Tibial artery (tissue), 4 donors: Measurements from ENCODE around the gene POLR2A.
"Not testable (repeated sequence)": the region's sequence is repeated elsewhere in the genome, so short reads cannot be mapped to it uniquely, and the experiment has no call there.

Experiments
- DNase-seq, 2 donors: peaks; one replicate each; pipeline ENCODE4 v3.0.0-alpha.2; 2019
- H3K27ac ChIP-seq, 2 donors: fragments of 200-600 bp; sonication (generic) in 1 of 2; 1 replicate in 1 of 2; 2 replicates in 1 of 2; pipeline ENCODE4 v1.5.1; 2018 to 2019; ENCODE audit warnings: mild to moderate bottlenecking in 1 of 2
- H3K27me3 ChIP-seq, 2 donors: fragments of 200-600 bp; sonication (generic) in 1 of 2; one replicate each; pipeline versions ENCODE4 v1.5.1 to v1.6.0; 2016 to 2019
- H3K36me3 ChIP-seq, 3 donors: fragments of 200-600 bp; sonication (generic) in 2 of 3; one replicate each; pipeline ENCODE4 v1.5.1; 2016 to 2019; ENCODE audit warnings: mild to moderate bottlenecking in 2 of 3
- H3K4me1 ChIP-seq, 4 donors: fragments of 200-600 bp; sonication (generic) in 2 of 4; 1 replicate in 3 of 4; 2 replicates in 1 of 4; pipeline ENCODE4 v1.5.1; 2016 to 2019
- H3K4me3 ChIP-seq, 2 donors: fragments of 200-600 bp; sonication (generic) in 1 of 2; 1 replicate in 1 of 2; 2 replicates in 1 of 2; pipeline ENCODE4 v1.5.1; 2018 to 2019; ENCODE audit warnings: mild to moderate bottlenecking in 2 of 2
- H3K9me3 ChIP-seq, 3 donors: fragments of 200-600 bp; sonication (generic) in 1 of 3; one replicate each; pipeline ENCODE4 v1.5.1; 2016 to 2019
- intact Hi-C: fragments of 100-400 bp; cut with DNase I; formaldehyde crosslinking; loops from one replicate; pipeline ENCODE4 v1.15.0; 2023; ENCODE audit warnings: low total_unique reads
- TF ChIP-seq, protein P1 (sequence below), 2 experiments: fragments of 200-600 bp in 1 of 2; fragments of 450-650 bp in 1 of 2; IDR thresholded peaks; one replicate each; pipeline ENCODE4 v1.5.1; 2017 to 2019; ENCODE audit warnings: antibody characterized with exemption in 2 of 2, mild to moderate bottlenecking in 1 of 2, moderate library complexity in 1 of 2

POLR2A gene

DNA sequence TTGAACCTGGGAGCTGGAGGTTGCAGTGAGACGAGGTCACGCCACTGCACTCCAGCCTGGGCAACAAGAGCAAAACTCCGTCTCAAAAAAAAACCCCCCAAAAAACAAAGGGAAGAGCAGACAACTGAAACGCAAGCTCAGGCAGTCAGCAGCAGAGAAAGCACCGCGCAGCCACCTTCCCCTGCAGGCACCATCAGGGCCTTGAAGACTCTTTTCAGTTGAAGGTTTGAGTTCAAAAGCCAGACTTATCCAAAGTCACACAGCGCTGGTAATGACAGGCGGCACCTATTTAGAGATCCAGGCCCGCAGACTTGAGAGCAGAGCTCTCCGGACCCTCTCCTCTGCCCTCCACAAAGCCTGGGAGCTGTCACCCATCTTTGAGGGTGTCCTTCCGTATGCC is 15.9 kb upstream of the POLR2A start:
- Histone ChIP-seq H3K4me3 (no peak overlapping the region), H3K4me1 (peaks cover 7 to 63% (median 29%) of the 10 kb centered on the region in 4 donors), H3K27me3 (no peaks in the 10 kb centered on the region), H3K9me3 (no peaks in the 10 kb centered on the region), H3K36me3 (peaks cover 19 to 38% (median 28%) of the 10 kb centered on the region in 3 donors), H3K27ac (no peak overlapping the region)
- DNase-seq = no peak
- TF ChIP-seq, protein P1, sequence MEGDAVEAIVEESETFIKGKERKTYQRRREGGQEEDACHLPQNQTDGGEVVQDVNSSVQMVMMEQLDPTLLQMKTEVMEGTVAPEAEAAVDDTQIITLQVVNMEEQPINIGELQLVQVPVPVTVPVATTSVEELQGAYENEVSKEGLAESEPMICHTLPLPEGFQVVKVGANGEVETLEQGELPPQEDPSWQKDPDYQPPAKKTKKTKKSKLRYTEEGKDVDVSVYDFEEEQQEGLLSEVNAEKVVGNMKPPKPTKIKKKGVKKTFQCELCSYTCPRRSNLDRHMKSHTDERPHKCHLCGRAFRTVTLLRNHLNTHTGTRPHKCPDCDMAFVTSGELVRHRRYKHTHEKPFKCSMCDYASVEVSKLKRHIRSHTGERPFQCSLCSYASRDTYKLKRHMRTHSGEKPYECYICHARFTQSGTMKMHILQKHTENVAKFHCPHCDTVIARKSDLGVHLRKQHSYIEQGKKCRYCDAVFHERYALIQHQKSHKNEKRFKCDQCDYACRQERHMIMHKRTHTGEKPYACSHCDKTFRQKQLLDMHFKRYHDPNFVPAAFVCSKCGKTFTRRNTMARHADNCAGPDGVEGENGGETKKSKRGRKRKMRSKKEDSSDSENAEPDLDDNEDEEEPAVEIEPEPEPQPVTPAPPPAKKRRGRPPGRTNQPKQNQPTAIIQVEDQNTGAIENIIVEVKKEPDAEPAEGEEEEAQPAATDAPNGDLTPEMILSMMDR (IDR thresholded peaks at IDR 0.05) = no peak
- intact Hi-C loops = no loop called here

GRCh38 chr17:7468804-7469389 is 15.3 kb upstream of the POLR2A start:
- H3K27me3 ChIP-seq = no peaks in the 10 kb centered on the region
- intact Hi-C loops = no loop called here
- no peak overlapping the region for H3K27ac ChIP-seq
- peaks cover 17 to 32% (median 22%) of the 10 kb centered on the region in 3 donors for H3K36me3 ChIP-seq
- H3K4me3 ChIP-seq = no peak overlapping the region
- H3K9me3 ChIP-seq = no peaks in the 10 kb centered on the region
- DNase-seq = no peak
- TF ChIP-seq, protein P1 (IDR thresholded peaks at IDR 0.05) = no peak
- peaks cover 7 to 69% (median 31%) of the 10 kb centered on the region in 4 donors for H3K4me1 ChIP-seq

- Histone ChIP-seq H3K4me1 (peaks cover 7 to 78% (median 36%) of the 10 kb centered on the region in 4 donors), H3K36me3 (peaks cover 12 to 24% (median 15%) of the 10 kb centered on the region in 3 donors)
- intact Hi-C loops, DNase-seq, H3K9me3 ChIP-seq, H3K4me3 ChIP-seq, H3K27ac ChIP-seq, H3K27me3 ChIP-seq: not testable (repeated sequence)
Observed at GRCh38 chr17:7469843-7470242, 14.3 kb upstream of the POLR2A start.

DNA sequence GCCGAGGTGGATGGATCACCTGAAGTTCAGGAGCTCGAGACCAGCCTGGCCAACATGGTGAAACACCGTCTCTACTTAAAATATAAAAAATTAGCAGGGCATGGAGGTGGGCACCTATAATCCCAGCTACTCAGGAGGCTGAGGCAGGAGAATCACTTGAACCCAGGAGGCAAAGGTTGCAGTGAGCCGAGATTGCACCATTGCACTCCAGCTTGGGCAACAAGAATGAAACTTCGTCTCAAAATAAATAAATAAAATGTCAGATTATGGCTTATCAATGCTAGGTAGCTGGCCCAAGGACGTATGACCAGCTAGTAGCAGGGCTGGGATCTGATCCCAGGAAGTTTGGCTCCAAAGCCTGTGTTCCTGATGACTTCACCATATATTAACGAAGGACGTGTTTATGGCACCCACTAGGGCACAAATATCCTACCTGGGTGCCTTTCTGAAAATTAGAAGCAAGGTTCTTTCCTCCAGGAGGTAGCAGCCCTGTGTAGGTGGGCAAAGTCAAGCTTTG is 13.7 kb upstream of the POLR2A start:
- H3K27ac ChIP-seq, intact Hi-C loops: not testable (repeated sequence)
- H3K4me1 ChIP-seq = peaks cover 7 to 84% (median 40%) of the 10 kb centered on the region in 4 donors

DNA sequence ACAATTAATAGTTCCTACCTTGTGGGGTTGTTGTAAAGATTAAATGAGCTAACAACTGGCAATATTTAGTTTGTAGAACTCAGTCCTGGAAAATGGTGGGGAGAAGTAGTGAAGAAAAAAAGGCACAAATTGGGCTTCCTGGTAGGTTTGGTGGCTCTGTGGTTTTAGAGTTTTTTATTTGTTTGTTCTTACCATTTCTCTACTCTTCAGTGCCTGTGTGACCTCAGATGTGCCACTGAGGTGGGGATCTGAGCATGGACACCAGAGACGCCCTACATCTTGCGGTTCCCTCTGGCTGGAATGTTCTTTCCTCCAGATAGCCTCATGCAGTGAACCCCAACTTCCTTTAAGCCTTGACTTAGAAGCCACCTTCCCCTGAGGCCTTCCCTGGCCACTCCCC is 12.4 kb upstream of the POLR2A start:
- DNase-seq = no peak
- H3K27me3 ChIP-seq = no peaks in the 10 kb centered on the region
- no peaks in the 10 kb centered on the region for H3K9me3 ChIP-seq
- peaks cover 0 to 6% (median under 1%) of the 10 kb centered on the region in 3 donors for H3K36me3 ChIP-seq
- peaks cover 7 to 86% (median 42%) of the 10 kb centered on the region in 4 donors for H3K4me1 ChIP-seq
- intact Hi-C loops = no loop called here
- H3K27ac ChIP-seq = no peak overlapping the region
- no peak overlapping the region for H3K4me3 ChIP-seq
- TF ChIP-seq, protein P1 (IDR thresholded peaks at IDR 0.05) = no peak

More for the DNA sequence above, 13.7 kb upstream of the POLR2A start:
- not testable (repeated sequence) for DNase-seq, H3K9me3 ChIP-seq, H3K27me3 ChIP-seq, H3K4me3 ChIP-seq
- peaks cover 7 to 18% (median 13%) of the 10 kb centered on the region in 3 donors for H3K36me3 ChIP-seq

DNA sequence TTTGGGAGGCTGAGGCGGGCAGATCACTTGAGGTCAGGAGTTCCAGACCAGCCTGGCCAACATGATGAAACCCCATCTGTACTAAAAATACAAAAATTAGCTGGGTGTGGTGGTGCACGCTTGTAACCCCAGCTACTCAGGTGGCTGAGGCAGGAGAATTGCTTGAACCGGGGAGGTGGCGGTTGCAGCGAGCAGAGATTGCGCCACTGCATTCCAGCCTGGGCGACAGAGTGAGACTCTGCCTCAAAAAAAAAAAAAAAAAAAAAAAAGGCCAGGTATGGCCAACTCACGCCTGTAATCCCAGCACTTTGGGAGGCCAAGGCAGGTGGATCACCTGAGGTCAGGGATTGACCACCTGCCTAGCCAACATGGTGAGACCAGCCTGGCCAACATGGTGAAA is 9.4 kb upstream of the POLR2A start:
- H3K4me1 ChIP-seq = peaks cover 0 to 76% (median 45%) of the 10 kb centered on the region in 4 donors
- DNase-seq, H3K27me3 ChIP-seq, H3K9me3 ChIP-seq, H3K4me3 ChIP-seq, H3K36me3 ChIP-seq: not testable (repeated sequence)
- H3K27ac ChIP-seq = peak overlapping the region; percentile 100
- intact Hi-C loops = loop anchor here (5.0 kb wide), 1 partner anchor 37 kb away; the partner anchor contains the start of genes FGF11 and TMEM102

GRCh38 chr17:7475764-7476422 is 8.3 kb upstream of the POLR2A start:
- no peaks in the 10 kb centered on the region for H3K27me3 ChIP-seq
- TF ChIP-seq, protein P1 (IDR thresholded peaks at IDR 0.05) = no peak
- H3K36me3 ChIP-seq = no peaks in the 10 kb centered on the region
- intact Hi-C loops = loop anchor here (5.0 kb wide), 1 partner anchor 39 kb away; the partner anchor contains the start of genes FGF11 and TMEM102
- peak overlapping the region; percentile 100 for H3K27ac ChIP-seq
- H3K9me3 ChIP-seq = no peaks in the 10 kb centered on the region
- H3K4me1 ChIP-seq = peaks cover 0 to 71% (median 46%) of the 10 kb centered on the region in 4 donors
- no peak overlapping the region for H3K4me3 ChIP-seq
- peak; percentile 81 to 87 for DNase-seq
